AG20443 (cell line): ENCODE measurements around the gene CEACAM18.
A peak's percentile ranks its signal among the peaks of the same experiment; 100 is the strongest.
"Not testable (repeated sequence)": the region's sequence is repeated elsewhere in the genome, so short reads cannot be mapped to it uniquely, and the experiment has no call there.

Experiments
- DNase-seq: peaks from one replicate; pipeline ENCODE4 v3.0.0; 2012; ENCODE audit warnings: low spot score, mixed read lengths

Gene CEACAM18

GRCh38 chr19:51461723-51462161 lies 16.6 kb upstream of the CEACAM18 start:
- DNase-seq, result no peak

- no peak for DNase-seq
Observed at GRCh38 chr19:51462276-51462675, 16.1 kb upstream of the CEACAM18 start.

GRCh38 chr19:51462681-51463080 lies 15.7 kb upstream of the CEACAM18 start:
- no peak for DNase-seq

GRCh38 chr19:51463976-51464581 lies 14.3 kb upstream of the CEACAM18 start:
- not testable (repeated sequence) for DNase-seq

- DNase-seq, result no peak
Observed at GRCh38 chr19:51466723-51467122, 11.6 kb upstream of the CEACAM18 start.

GRCh38 chr19:51467864-51468544 lies 10.3 kb upstream of the CEACAM18 start:
- no peak for DNase-seq

GRCh38 chr19:51468545-51468920 lies 9.8 kb upstream of the CEACAM18 start:
- DNase-seq, result no peak

- DNase-seq, result no peak
Observed at GRCh38 chr19:51469162-51469561, 9.2 kb upstream of the CEACAM18 start.

GRCh38 chr19:51469629-51470028 lies 8.7 kb upstream of the CEACAM18 start:
- no peak for DNase-seq

- no peak for DNase-seq
Observed at GRCh38 chr19:51470966-51471365, 7.4 kb upstream of the CEACAM18 start.

GRCh38 chr19:51471527-51471926 lies 6.8 kb upstream of the CEACAM18 start:
- DNase-seq, result no peak

- DNase-seq, result no peak
Observed at GRCh38 chr19:51472607-51473006, 5.7 kb upstream of the CEACAM18 start.

GRCh38 chr19:51473009-51473707 lies 5.2 kb upstream of the CEACAM18 start:
- peak; percentile 80 for DNase-seq

- no peak for DNase-seq
Observed at GRCh38 chr19:51476164-51476563, 2.2 kb upstream of the CEACAM18 start.

GRCh38 chr19:51477344-51477743 lies 995 bp upstream of the CEACAM18 start:
- DNase-seq, result no peak

- no peak for DNase-seq
Observed at GRCh38 chr19:51479531-51480331, 1.4 kb downstream of the CEACAM18 start.

- no peak for DNase-seq
Observed at GRCh38 chr19:51480590-51480989, 2.3 kb downstream of the CEACAM18 start.

GRCh38 chr19:51485960-51486660 lies 7.8 kb downstream of the CEACAM18 start:
- no peak for DNase-seq

- no peak for DNase-seq
Observed at GRCh38 chr19:51488491-51488890, 10.2 kb downstream of the CEACAM18 start.

GRCh38 chr19:51489113-51489512 lies 10.8 kb downstream of the CEACAM18 start:
- DNase-seq, result no peak

GRCh38 chr19:51490676-51491075 lies 12.3 kb downstream of the CEACAM18 start:
- no peak for DNase-seq

GRCh38 chr19:51491586-51491985 lies 13.2 kb downstream of the CEACAM18 start:
- DNase-seq, result no peak
